Measurements from ENCODE around the gene ISCA2.

The ISCA2 gene

GRCh38 chr14:74516451-74517160 lies 23.0 kb downstream of the ISCA2 start:
- TF ChIP-seq CTCF (IDR thresholded peaks at IDR 0.05; ENCODE audit: low read depth, low read length), result no peak
- no peak overlapping the region for H3K4me3 ChIP-seq (replicated peaks in 1 of 2; ENCODE audit: low read depth in 2 of 2, low read length in 2 of 2)
- DNase-seq (ENCODE audit: low read depth in 2 of 2), result peak in 1 of 2 donors; percentile 39

- no peak for TF ChIP-seq CTCF (IDR thresholded peaks at IDR 0.05; ENCODE audit: low read depth, low read length)
- no peak for DNase-seq (ENCODE audit: low read depth in 2 of 2)
- no peak overlapping the region for H3K4me3 ChIP-seq (replicated peaks in 1 of 2; ENCODE audit: low read depth in 2 of 2, low read length in 2 of 2)
Observed at GRCh38 chr14:74517731-74518130, 24.2 kb downstream of the ISCA2 start.

GRCh38 chr14:74518221-74518620 lies 24.7 kb downstream of the ISCA2 start:
- no peak overlapping the region for H3K4me3 ChIP-seq (replicated peaks in 1 of 2; ENCODE audit: low read depth in 2 of 2, low read length in 2 of 2)
- no peak for DNase-seq (ENCODE audit: low read depth in 2 of 2)
- no peak for TF ChIP-seq CTCF (IDR thresholded peaks at IDR 0.05; ENCODE audit: low read depth, low read length)

- DNase-seq (ENCODE audit: low read depth in 2 of 2), result no peak
- H3K4me3 ChIP-seq (replicated peaks in 1 of 2; ENCODE audit: low read depth in 2 of 2, low read length in 2 of 2), result no peak overlapping the region
- TF ChIP-seq CTCF (IDR thresholded peaks at IDR 0.05; ENCODE audit: low read depth, low read length), result no peak
Observed at GRCh38 chr14:74519316-74520074, 25.9 kb downstream of the ISCA2 start.

- DNase-seq (ENCODE audit: low read depth in 2 of 2), result no peak
- no peak overlapping the region for H3K4me3 ChIP-seq (replicated peaks in 1 of 2; ENCODE audit: low read depth in 2 of 2, low read length in 2 of 2)
- no peak for TF ChIP-seq CTCF (IDR thresholded peaks at IDR 0.05; ENCODE audit: low read depth, low read length)
Observed at GRCh38 chr14:74521756-74522155, 28.2 kb downstream of the ISCA2 start.

- no peak for TF ChIP-seq CTCF (IDR thresholded peaks at IDR 0.05; ENCODE audit: low read depth, low read length)
- no peak overlapping the region for H3K4me3 ChIP-seq (replicated peaks in 1 of 2; ENCODE audit: low read depth in 2 of 2, low read length in 2 of 2)
- DNase-seq (ENCODE audit: low read depth in 2 of 2), result no peak
Observed at GRCh38 chr14:74522740-74523139, 29.2 kb downstream of the ISCA2 start.

Measured in cardiac fibroblast (primary cell).